Activated CD4-positive, alpha-beta T cell treated with anti-CD3 and anti-CD28 coated beads, Interleukin-2, amount 50 U/mL, for 16 hours (primary cell): ENCODE measurements around the gene ARFRP1.

Experiments used
- DNase-seq: peaks from one replicate; pipeline ENCODE4 v3.0.0-alpha.2; 2020

Gene ARFRP1

DNA sequence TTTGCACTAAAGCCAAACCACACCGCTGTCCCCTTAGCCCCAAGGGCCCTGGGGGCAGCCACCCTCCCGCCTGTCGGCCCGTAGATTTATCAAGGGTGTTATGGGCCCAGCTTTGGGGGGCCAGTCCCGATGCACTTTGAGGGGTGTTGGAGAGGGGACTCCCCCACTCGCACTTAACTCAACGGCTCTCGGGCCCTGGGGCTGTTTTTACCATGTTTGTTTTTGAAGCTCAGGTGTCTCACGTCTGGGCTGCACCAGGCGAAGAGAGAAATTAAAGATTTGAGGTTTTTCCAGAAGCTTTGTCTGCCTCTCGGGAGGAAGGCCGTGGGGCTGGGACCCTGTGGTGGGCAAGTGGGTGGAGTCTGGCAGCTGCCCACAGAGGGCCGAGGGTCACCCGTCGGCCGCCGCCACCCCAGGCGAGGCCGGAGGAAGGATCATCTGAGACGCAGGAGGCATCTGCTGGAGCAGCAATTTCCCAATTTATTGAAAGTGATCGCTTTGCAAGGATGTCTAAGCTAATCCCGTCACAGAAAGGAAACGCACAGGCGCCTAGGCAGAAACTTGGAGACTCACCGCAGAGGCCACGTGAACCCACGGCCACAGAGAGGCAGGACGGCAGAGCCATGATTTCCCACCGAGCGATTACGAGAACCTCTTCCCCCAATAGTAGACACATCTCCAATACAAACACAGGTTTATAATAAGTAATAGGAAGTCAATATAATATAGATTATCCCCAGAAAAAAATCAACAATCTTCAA lies 35.6 kb upstream of the ARFRP1 start:
- no peak for DNase-seq

DNA sequence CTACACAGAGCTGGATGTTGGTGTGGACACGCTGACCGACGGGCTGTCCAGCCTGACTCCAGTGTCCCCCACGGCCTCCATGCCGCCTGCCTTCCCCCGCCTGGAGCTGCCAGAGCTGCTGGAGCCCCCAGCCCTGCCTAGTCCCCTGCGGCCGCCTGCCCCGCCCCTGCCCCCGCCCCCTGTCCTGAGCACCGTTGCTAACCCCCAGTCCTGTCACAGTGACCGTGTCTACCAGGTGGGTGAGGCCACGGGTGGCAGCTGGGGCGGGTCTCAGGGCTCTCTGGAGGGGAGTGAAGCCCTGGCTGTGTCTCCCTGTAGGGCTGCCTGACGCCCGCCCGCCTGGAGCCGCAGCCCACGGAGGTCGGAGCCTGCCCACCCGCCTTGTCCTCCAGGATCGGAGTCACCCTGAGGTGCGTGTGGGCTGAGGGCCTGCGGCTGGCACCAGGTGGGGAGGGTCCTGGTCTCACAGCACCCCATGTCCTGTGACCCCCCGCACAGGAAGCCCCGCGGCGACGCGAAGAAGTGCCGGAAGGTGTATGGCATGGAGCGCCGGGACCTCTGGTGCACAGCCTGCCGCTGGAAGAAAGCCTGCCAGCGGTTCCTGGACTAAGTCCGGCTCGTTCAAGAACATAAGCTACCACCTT lies 34.7 kb upstream of the ARFRP1 start:
- DNase-seq, result no peak

DNA sequence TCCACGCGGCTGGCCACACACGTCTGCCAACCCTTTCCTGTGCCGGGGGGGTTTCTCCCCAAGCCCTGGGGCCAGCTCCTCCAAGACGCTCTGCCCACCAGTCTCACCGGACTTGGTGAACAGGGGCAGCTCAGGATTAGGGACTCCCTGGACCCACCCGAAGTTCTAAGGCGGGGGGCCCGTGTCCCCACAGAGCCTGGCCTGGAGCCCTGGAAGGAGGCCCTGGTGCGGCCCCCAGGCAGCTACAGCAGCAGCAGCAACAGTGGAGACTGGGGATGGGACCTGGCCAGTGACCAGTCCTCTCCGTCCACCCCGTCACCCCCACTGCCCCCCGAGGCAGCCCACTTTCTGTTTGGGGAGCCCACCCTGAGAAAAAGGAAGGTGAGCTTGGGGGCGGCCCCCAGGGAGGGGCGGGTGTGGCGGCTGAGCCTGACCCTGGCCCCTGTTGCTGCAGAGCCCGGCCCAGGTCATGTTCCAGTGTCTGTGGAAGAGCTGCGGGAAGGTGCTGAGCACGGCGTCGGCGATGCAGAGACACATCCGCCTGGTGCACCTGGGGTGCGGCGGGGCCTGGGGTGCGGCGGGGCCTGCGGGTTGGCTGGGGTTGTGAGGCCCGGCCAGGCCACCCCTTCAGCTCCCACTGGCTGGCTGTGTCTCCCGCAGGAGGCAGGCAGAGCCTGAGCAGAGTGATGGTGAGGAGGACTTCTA lies 34.1 kb upstream of the ARFRP1 start:
- DNase-seq, result no peak

DNA sequence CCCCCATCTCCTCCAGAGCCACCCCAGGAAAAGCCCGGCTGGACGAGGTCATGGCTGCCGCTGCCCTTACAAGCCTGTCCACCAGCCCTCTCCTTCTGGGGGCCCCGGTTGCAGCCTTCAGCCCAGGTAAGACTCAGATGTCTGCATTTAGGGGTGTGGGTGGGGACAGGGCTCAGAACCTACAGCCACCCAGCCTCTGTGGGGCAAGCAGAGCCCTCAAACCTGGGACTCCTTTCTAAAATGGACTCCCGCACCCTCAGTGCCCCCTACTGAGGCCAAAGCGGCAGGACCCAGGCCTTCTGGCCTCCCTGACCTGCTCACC lies 33.5 kb upstream of the ARFRP1 start:
- DNase-seq, result no peak

GRCh38 chr20:63740627-63741353 lies 33.0 kb upstream of the ARFRP1 start:
- peak; percentile 33 for DNase-seq

- peak; percentile 33 for DNase-seq
Measured at GRCh38 chr20:63740070-63740626, 32.4 kb upstream of the ARFRP1 start.

GRCh38 chr20:63739130-63740069 lies 31.6 kb upstream of the ARFRP1 start, which contains the start of gene SLC2A4RG:
SLC2A4RG (plus strand) TSS chr20:63739776; CDS start chr20:63739913, 137 bp downstream.
- peak; percentile 63 for DNase-seq

- DNase-seq, result no peak
Measured at GRCh38 chr20:63738687-63739129, 30.9 kb upstream of the ARFRP1 start.

DNA sequence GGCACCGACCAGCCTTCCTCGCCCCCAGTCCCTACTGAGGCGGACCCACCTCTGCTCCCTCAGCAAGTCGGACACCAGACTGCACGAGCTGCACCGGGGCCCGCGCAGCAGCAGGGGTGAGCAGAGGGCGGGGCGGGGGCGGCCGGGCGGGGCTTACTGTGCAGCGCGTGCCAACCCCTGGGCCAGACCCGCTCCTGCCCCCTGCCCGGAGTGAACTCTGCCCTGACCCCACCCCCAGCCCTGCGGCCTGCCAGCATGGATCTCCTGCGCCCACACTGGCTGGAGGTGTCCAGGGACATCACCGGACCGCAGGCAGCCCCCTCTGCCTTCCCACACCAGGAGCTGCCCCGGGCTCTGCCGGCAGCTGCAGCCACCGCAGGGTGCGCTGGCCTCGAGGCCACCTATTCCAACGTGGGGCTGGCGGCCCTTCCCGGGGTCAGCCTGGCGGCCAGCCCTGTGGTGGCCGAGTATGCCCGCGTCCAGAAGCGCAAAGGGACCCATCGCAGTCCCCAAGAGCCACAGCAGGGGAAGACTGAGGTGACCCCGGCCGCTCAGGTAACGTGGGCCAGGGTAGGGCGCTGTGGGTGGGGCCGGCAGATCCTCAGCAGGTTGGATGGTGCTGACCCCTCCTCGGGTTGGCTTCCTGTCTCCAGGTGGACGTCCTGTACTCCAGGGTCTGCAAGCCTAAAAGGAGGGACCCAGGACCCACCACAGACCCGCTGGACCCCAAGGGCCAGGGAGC lies 30.3 kb upstream of the ARFRP1 start:
- peak; percentile 32 for DNase-seq

GRCh38 chr20:63737695-63737944 lies 29.8 kb upstream of the ARFRP1 start:
- no peak for DNase-seq

- DNase-seq, result peak; percentile 48
Measured at GRCh38 chr20:63736893-63737694, 29.3 kb upstream of the ARFRP1 start.

- peak; percentile 54 for DNase-seq
Measured at GRCh38 chr20:63735859-63736718, 28.3 kb upstream of the ARFRP1 start, which contains the start of gene LIME1. LIME1 (plus strand) TSS chr20:63736664; CDS start chr20:63737550, 886 bp downstream.

GRCh38 chr20:63734946-63735858 lies 27.4 kb upstream of the ARFRP1 start:
- no peak for DNase-seq

- no peak for DNase-seq
Measured at GRCh38 chr20:63734111-63734945, 26.6 kb upstream of the ARFRP1 start.

GRCh38 chr20:63733579-63734081 lies 25.9 kb upstream of the ARFRP1 start:
- no peak for DNase-seq

DNA sequence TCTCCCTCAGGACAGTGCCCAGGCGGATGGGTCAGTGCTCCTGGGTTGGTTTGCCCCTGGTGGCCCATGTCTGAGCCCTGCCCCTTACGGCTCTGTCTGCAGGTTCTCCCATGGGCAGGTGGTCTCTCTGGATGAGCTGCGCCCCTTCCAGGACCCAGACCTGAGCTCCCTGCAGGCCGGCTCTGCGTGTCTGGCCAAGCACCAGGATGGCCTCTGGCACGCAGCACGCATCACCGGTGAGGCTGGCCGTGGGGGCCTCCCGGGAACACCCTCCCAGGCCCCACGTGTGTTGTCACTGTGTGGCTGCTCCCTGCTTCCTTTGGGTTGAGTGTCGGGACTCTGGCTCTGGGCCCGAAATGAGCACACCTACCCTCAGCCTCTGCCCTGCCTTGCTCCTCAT lies 25.3 kb upstream of the ARFRP1 start:
- no peak for DNase-seq
